CD4-positive, alpha-beta T cell treated with Interferon gamma for 1 hour (primary cell): Measurements from ENCODE around the gene ERC1.

Source experiments
- DNase-seq: peaks from one replicate; pipeline ENCODE4 v3.0.0-alpha.2; 2020

ERC1 gene

GRCh38 chr12:1419849-1420371 lies 428.9 kb downstream of the ERC1 start:
- no peak for DNase-seq

- no peak for DNase-seq
These were observed 430.2 kb downstream of the ERC1 start for GRCh38 chr12:1421091-1421846.

GRCh38 chr12:1422604-1423315 lies 431.7 kb downstream of the ERC1 start:
- DNase-seq, result no peak

- no peak for DNase-seq
These were observed 433.8 kb downstream of the ERC1 start for GRCh38 chr12:1424674-1425395.

GRCh38 chr12:1425396-1425729 lies 434.3 kb downstream of the ERC1 start:
- DNase-seq, result no peak

- DNase-seq, result no peak
These were observed 437.6 kb downstream of the ERC1 start for GRCh38 chr12:1428671-1429070.

GRCh38 chr12:1429980-1430379 lies 439.0 kb downstream of the ERC1 start:
- DNase-seq, result no peak

- DNase-seq, result no peak
These were observed 443.4 kb downstream of the ERC1 start for GRCh38 chr12:1434296-1434955.

- no peak for DNase-seq
These were observed 444.0 kb downstream of the ERC1 start for GRCh38 chr12:1435044-1435443.

- no peak for DNase-seq
These were observed 444.4 kb downstream of the ERC1 start for GRCh38 chr12:1435456-1435855.

GRCh38 chr12:1436015-1436414 lies 445.0 kb downstream of the ERC1 start:
- no peak for DNase-seq

GRCh38 chr12:1436981-1437380 lies 446.0 kb downstream of the ERC1 start:
- DNase-seq, result no peak

GRCh38 chr12:1439201-1439600 lies 448.2 kb downstream of the ERC1 start:
- no peak for DNase-seq

- DNase-seq, result no peak
These were observed 448.7 kb downstream of the ERC1 start for GRCh38 chr12:1439687-1440086.

GRCh38 chr12:1443421-1444141 lies 452.6 kb downstream of the ERC1 start:
- DNase-seq, result no peak

- DNase-seq, result no peak
These were observed 453.1 kb downstream of the ERC1 start for GRCh38 chr12:1444142-1444516.

GRCh38 chr12:1445807-1446206 lies 454.8 kb downstream of the ERC1 start:
- DNase-seq, result no peak

- DNase-seq, result no peak
These were observed 457.3 kb downstream of the ERC1 start for GRCh38 chr12:1448336-1448735.

- DNase-seq, result no peak
These were observed 462.8 kb downstream of the ERC1 start for GRCh38 chr12:1453810-1454209.

- no peak for DNase-seq
These were observed 465.9 kb downstream of the ERC1 start for GRCh38 chr12:1456885-1457284.

- no peak for DNase-seq
These were observed 466.9 kb downstream of the ERC1 start for GRCh38 chr12:1457901-1458300.

GRCh38 chr12:1459339-1459738 lies 468.3 kb downstream of the ERC1 start:
- no peak for DNase-seq
